GM13976 (cell line): ENCODE results near the gene MMP27.
"Not testable (repeated sequence)": the region's sequence is repeated elsewhere in the genome, so short reads cannot be mapped to it uniquely, and the experiment has no call there.

ENCODE experiments used
- DNase-seq: peaks from one replicate; pipeline ENCODE4 v3.0.0; 2012; ENCODE audit warnings: low spot score
- in situ Hi-C: fragments of 300-500 bp; cut with MboI; formaldehyde crosslinking; loops from one replicate; pipeline ENCODE4 v1.12.0; 2022; ENCODE audit warnings: low sequenced_read_pairs, mixed read lengths, inconsistent platforms; ENCODE audit not compliant: unreplicated experiment
- TF ChIP-seq, protein P1 (sequence below): IDR thresholded peaks from 2 replicates; pipeline ENCODE4 v1.5.1; 2012; ENCODE audit warnings: borderline replicate concordance, mild to moderate bottlenecking; ENCODE audit not compliant: insufficient read depth; ENCODE audit errors: extremely low read depth, missing control alignments, control extremely low read depth

Gene MMP27, protein sequence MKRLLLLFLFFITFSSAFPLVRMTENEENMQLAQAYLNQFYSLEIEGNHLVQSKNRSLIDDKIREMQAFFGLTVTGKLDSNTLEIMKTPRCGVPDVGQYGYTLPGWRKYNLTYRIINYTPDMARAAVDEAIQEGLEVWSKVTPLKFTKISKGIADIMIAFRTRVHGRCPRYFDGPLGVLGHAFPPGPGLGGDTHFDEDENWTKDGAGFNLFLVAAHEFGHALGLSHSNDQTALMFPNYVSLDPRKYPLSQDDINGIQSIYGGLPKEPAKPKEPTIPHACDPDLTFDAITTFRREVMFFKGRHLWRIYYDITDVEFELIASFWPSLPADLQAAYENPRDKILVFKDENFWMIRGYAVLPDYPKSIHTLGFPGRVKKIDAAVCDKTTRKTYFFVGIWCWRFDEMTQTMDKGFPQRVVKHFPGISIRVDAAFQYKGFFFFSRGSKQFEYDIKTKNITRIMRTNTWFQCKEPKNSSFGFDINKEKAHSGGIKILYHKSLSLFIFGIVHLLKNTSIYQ

DNA sequence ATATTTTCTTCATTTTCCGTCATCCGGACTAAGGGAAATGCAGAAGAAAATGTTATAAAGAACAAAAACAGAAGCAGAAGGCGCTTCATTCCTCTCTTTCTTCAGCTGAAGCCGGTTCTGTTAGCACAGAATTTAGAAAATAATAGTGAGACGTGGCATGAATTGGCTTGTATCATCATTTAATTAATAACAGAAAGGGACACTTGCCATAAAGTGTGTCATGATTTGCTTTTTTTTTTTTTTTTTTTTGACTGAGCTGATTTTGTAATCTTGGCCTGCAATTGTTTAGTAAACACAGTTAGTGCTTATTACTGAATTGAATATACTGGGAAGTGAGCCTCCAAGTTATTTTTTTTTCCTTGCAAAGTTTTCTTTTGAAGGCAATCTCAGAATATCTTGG is at the start of gene MMP27:
Gene MMP27 (minus strand): TSS at position 144 of the 400 bp plus-strand sequence. CDS start 55 bp downstream, at position 89.
- TF ChIP-seq, protein P1, sequence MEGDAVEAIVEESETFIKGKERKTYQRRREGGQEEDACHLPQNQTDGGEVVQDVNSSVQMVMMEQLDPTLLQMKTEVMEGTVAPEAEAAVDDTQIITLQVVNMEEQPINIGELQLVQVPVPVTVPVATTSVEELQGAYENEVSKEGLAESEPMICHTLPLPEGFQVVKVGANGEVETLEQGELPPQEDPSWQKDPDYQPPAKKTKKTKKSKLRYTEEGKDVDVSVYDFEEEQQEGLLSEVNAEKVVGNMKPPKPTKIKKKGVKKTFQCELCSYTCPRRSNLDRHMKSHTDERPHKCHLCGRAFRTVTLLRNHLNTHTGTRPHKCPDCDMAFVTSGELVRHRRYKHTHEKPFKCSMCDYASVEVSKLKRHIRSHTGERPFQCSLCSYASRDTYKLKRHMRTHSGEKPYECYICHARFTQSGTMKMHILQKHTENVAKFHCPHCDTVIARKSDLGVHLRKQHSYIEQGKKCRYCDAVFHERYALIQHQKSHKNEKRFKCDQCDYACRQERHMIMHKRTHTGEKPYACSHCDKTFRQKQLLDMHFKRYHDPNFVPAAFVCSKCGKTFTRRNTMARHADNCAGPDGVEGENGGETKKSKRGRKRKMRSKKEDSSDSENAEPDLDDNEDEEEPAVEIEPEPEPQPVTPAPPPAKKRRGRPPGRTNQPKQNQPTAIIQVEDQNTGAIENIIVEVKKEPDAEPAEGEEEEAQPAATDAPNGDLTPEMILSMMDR, result no peak
- in situ Hi-C loops, result no loop called here
- no peak for DNase-seq

DNA sequence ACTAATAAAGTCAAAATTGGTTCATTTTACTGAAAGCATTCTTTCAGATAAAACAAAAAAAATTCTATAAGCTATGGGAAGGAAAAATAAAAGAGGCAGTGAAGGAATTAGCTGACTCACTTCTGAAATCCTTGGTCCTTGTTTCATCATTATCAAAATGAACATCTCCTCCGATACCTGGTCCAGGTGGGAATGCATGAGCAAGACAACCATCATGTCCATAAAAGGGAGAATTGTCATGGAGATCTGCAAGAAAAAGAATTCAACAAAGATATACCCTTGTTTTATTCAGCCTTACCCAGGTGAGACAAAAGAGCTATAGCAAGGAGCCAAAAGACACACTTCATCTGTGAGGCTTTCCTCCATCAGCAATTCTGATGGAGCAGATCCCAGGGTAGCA is 47.7 kb upstream of the MMP27 start:
- DNase-seq, result no peak
- TF ChIP-seq, protein P1, result no peak
- in situ Hi-C loops, result no loop called here

DNA sequence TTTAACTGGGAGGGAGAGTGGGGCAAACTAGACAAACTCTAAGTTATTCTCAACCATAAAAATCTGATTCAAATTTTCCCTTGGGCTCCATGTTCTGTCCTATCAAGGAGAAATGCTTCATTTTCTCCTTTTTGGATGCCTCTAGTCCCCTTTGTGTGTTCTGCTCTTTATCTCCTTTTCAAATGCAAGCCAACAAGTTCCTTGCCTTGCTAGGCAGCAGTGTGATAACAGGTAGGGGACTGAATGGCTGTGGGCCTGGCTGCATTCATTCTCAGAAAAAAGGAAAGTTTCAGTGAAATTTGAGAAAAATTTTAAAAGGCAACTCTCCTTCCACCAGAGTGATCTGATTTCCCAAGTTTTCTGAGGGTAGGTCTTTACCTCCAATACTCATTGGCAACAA is 46.1 kb upstream of the MMP27 start:
- in situ Hi-C loops, result no loop called here
- TF ChIP-seq, protein P1, result no peak
- DNase-seq, result no peak

DNA sequence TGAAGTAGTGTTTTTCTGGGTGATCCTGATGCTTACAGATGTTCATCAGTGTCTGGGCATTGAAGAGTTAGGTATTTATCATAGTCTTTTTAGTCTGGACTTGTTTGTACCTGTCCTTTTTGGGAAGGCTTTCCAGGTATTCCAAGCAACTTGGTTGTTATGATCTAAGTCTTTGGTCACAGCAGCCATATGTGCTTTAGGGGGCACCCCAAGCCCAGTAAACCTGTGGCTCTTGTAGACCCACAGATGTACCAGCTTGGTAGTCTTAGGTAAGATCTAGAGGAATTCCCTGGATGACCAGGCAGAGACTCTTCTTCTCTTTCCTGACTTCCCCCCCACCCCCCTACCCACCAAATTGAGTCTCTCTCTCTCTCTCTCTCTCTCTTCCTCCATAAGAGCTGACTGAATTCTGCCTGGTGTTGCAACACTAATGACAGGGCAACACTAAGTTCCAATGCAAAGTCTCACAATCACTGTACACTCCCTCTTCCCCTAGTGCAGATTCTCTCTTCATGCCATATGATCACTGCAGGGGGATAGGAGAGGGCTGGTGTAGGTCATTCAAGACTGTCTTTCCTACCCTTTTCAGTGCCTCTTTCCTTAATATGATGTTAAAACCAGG is 43.6 kb upstream of the MMP27 start:
- in situ Hi-C loops, result no loop called here
- DNase-seq, result no peak
- TF ChIP-seq, protein P1, result no peak

DNA sequence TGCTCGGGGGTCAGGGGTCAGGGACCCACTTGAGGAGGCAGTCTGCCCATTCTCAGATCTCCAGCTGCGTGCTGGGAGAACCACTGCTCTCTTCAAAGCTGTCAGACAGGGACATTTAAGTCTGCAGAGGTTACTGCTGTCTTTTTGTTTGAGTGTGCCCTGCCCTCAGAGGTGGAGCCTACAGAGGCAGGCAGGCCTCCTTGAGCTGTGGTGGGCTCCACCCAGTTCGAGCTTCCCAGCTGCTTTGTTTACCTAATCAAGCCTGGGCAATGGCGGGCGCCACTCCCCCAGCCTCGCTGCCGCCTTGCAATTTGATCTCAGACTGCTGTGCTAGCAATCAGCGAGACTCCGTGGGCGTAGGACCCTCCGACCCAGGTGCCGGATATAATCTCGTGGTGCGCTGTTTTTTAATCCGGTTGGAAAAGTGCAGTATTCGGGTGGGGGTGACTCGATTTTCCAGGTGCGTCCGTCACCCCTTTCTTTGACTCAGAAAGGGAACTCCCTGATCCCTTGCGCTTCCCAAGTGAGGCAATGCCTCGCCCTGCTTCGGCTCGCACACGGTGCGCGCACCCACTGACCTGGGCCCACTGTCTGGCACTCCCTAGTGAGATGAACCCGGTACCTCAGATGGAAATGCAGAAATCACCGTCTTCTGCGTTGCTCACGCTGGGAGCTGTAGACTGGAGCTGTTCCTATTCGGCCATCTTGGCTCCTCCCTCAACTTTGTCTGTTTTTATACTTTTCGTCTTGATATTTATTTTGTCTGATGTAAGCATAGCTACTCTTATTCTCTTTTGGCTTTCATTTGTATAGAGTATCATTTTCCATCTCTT is 41.4 kb upstream of the MMP27 start:
- DNase-seq, in situ Hi-C loops: not testable (repeated sequence)

DNA sequence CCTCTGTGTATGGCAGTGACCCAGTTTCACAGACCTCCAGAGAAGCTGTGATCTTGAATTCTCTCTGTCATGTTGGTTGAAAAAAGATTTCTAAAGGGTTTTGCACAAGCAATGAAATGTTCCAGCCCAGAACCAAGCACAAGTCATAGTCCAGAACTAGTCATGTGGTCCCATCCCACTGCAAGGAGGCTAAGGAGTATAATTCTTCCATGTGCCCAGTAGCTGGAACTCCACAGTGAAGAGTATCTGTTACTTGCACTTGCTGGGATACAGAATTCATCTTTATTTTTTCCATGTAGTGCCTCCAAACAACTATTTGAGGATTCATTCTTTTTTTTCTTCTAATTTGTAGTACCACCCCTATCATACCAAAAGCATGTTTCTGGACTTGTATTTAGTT is 29.1 kb upstream of the MMP27 start:
- DNase-seq, result no peak
- TF ChIP-seq, protein P1, result no peak
- in situ Hi-C loops, result no loop called here
